Smooth muscle cell of the pulmonary artery (primary cell): Measurements from ENCODE around the gene HSFX4. TPM values are rescaled to one million over a fixed set of nuclear protein-coding genes. Genes with fewer than 3 reads are reported as not detected.

Experiments
- total RNA-seq: library from RNA; depleted of rRNA; stranded (reverse); fragments of >200 nt; gene quantifications from 2 replicates; pipeline ENCODE4 v1.2.3, GENCODE V29; 2014

The HSFX4 gene
- not detected in 2 replicates for total RNA-seq

GRCh38 chrX:149929400-149929799 lies at the start of gene HSFX4:
HSFX4 (plus strand) TSS chrX:149929573; CDS start chrX:149929645, 72 bp downstream.

GRCh38 chrX:149881081-149881711 lies 48.2 kb upstream of the HSFX4 start, which contains the start of gene MAGEA8:
MAGEA8 (plus strand) TSS chrX:149881183; CDS start chrX:149884273, 3,090 bp downstream.

GRCh38 chrX:149938427-149938880 lies 9.1 kb downstream of the HSFX4 start, which contains the start of gene EOLA2:
EOLA2 (minus strand) TSS chrX:149938491; CDS start chrX:149933874, 4,617 bp downstream.

Other genes starting within 250 kb of the HSFX4 start
- gene MAGEA11, start 217.5 kb upstream of the HSFX4 start, total RNA-seq, result not detected in 2 replicates
- gene HSFX1, start 155.5 kb upstream of the HSFX4 start, total RNA-seq, result 1.1 and 1.7 TPM in 2 replicates
- gene MAGEA9, start 147.6 kb upstream of the HSFX4 start, total RNA-seq, result not detected in 2 replicates
- not detected in 2 replicates for gene MAGEA8, start 48.4 kb upstream of the HSFX4 start, total RNA-seq
- gene EOLA2, start 8.9 kb downstream of the HSFX4 start, total RNA-seq, result 19.0 and 22.9 TPM in 2 replicates